Cerebellar nuclear complex (tissue), 1 donor: ENCODE data around the gene VPS16.
"Not testable (repeated sequence)": the region's sequence is repeated elsewhere in the genome, so short reads cannot be mapped to it uniquely, and the experiment has no call there.

Source experiments
- DNase-seq, 2 experiments: peaks; one replicate each; lab custom pipeline; 2025; lab: John Stamatoyannopoulos, UW

The VPS16 gene

GRCh38 chr20:2807019-2807418, 33.5 kb upstream of the VPS16 start:
- DNase-seq = no peak

DNA sequence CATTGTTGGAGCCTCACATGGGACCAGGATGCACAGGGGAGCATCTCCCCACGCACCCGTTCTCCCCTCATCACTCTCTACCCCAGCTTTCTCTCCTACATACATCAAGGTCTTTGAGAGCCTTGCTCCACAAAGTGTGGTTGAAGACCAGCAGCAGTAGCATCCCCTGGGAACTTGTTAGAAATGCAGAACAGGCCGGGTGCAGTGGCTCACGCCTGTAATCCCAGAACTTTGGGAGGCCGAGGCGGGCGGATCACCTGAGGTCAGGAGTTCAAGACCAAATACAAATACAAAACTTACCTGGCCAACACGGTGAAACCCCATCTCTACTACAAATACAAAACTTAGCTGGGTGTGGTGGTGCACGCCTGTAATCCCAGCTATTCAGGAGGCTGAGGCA, 32.6 kb upstream of the VPS16 start:
- DNase-seq = not testable (repeated sequence)

DNA sequence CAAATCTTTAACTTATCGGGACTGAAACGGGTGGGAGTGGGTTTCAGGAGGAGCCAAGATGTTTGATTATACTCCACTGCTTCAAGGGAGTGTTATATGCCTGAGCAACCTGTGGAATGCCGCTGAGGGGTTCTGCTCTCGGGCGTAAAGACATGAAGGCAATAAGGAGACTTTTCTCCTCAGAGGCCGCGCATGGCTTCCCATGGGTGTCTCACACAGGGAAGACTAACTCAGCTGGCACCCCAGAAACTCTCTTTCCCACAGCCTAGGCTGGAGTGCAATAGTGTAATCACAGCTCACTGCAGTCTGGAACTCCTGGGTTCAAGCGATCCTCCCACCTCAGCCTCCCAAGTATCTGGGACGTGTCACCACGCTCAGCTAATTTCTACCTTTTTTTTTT, 30.9 kb upstream of the VPS16 start:
- DNase-seq = no peak

GRCh38 chr20:2812189-2812588, 28.4 kb upstream of the VPS16 start:
- no peak for DNase-seq

DNA sequence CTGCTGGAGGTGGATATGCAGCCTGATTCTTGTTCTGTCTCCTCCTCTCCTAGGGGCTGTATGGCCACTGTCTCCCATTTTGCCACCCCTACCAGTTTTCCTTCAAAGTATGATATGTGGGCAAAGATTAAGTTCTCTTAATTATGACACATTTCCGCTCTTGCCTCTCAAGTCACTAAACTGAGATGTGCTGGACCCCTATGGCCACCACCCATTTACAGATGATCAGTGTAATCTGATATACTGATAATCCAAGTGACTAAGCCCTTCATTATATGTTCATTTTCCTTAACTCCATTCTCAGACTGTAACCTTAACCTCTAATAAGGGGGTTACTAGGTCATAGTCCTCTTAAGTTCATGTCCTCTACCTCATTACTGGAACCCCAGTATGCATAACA, 26.5 kb upstream of the VPS16 start:
- no peak for DNase-seq

- no peak for DNase-seq
Measured at GRCh38 chr20:2814587-2815051, 25.9 kb upstream of the VPS16 start, which contains the start of gene C20orf141. Gene C20orf141 (plus strand): TSS chr20:2814987. CDS start chr20:2815185, 198 bp downstream.

GRCh38 chr20:2815242-2815900, 25.2 kb upstream of the VPS16 start:
- no peak for DNase-seq

- no peak for DNase-seq
Measured at GRCh38 chr20:2816030-2816582, 24.4 kb upstream of the VPS16 start, which contains the start of gene TMEM239. Gene TMEM239 (plus strand): TSS chr20:2816364. CDS start chr20:2816555, 191 bp downstream.

DNA sequence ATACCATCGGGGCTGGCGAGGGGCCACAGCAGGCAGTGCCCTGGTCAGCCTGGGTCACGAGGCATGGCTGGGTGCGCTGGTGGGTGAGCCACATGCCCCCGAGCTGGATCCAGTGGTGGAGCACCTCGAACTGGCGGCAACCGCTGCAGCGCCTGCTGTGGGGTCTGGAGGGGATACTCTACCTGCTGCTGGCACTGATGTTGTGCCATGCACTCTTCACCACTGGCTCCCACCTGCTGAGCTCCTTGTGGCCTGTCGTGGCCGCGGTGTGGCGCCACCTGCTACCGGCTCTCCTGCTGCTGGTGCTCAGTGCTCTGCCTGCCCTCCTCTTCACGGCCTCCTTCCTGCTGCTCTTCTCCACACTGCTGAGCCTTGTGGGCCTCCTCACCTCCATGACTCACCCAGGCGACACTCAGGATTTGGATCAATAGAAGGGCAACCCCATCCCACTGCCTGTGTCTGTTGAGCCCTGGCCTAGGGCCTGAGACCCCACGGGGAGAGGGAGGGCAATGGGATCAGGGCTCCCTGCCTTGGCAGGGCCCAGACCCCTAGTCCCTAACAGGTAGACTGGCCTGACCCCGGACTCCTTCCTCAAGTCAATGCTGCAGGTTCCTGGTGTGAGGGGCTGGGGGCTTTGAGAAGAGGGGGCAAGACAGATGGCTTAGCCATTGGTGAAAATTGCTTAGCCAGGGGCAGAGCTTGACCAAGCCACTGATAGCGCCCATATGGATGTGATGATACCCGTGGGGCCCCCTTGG, 23.8 kb upstream of the VPS16 start:
- no peak for DNase-seq

DNA sequence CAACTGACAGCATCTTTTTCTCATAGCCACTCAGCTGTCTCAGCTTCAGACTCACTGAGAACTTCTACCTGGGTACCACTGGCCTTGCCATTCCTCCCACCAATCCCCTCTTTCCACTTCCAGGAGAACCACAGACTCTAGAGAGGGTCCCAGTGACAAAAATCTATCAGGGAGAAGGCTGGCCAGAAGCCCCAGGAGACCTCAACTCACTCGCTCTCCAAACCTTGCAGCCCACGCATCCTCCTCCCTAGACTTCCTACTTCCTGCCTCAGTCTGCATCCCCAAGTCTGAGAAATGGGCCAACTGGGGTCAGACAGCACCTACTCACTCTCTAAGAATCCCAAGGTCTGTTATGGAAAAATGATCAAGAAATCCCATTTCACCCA, 23.2 kb upstream of the VPS16 start:
- no peak for DNase-seq

GRCh38 chr20:2817891-2818595, 22.5 kb upstream of the VPS16 start:
- DNase-seq = no peak

DNA sequence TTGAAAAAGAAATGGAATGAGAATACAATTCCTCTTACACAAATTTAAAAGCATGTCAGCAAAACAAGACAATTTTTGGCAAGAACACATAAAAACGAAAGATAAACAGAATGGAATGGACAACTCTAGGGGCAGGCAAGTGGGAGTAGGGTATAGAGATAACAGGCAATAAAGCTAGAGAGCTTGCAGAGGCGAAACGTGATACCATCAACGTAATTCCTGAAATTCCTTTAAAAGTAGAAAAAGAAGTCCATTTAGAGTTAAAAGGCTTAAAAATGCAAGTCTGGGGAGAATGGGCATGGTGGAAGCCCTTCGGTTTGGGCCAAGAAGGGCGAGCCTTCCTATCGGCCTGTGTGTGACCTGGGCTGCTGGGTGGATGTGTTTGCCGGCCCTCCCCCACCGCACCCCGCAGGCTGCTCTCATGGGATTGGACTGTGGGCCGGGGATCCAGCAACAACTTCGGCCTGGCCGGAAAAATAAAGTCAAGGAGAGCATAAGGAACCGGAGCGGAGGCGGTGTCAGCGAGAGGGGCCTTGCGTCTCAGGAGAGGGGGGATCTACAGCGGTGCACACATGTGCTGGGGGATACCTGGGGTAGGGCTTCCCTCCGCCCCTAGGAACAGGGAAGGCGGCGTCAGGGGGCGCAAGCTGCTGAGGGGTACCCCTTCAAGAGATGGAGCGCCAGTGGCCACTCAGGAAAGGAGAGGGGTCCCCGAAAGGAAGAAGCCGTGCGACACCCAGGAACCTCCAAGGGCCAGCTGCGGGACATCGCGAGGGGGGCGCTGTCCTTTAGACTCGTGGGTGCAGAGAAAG, 20.3 kb upstream of the VPS16 start:
- DNase-seq = no peak

GRCh38 chr20:2820896-2821869, 19.4 kb upstream of the VPS16 start:
- DNase-seq = no peak

DNA sequence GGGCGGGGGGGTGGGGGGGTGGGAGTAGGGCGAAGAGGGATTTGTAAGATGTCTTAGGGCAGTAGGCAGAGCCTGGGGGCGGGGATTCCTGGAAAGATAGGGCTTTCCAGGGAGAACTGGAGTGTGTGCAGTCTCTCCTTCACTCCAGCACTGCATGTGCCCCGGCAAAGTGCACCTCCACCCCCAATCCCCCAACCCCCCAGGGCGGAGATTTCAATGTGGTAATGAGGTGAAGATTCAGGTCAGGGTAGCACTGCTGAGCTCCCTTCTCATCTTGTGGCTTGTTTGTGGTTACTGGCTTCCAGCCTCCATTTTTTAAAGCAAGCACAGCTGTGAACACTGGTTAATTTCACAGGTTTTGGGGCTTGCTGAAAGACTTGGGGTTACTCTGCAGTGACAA, 18.5 kb upstream of the VPS16 start:
- DNase-seq = no peak

DNA sequence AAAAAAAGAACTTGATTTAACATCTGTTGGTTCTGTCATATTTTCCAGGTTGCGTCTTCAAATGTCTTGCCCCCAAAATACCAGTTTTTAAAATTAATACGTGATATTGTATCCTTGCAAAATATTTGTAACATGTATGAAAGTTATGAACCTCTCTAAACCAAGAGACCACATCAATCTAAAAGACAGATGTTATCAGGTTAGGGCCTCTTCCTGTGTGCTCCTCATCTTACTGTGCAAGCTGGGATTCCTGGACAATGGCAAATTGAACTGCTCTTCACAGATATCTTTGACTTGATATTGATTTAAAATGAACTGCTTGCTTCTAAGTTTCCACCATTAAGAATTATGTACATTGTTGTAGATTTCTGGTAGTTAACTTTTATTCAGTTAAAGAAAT, 14.8 kb upstream of the VPS16 start:
- DNase-seq = no peak

DNA sequence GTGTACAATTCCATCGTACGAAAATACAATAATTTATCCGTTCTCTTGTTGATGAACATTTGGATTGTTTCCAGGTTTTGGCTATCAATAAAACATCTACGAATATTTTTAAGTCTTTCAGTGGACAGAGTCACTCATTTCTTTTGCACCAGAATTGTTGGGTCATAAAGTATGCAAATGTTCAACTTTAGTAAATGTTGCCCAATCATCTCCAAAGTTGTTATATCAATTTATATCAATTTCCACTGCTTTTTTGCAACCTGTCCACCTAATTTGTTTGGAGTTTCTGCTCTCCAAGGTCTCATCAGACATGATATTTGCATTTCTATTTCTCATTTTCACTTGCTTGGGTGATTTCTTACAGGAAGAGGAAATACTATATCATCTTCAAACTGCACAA, 13.9 kb upstream of the VPS16 start:
- no peak for DNase-seq

GRCh38 chr20:2829376-2829775, 11.2 kb upstream of the VPS16 start:
- no peak for DNase-seq

DNA sequence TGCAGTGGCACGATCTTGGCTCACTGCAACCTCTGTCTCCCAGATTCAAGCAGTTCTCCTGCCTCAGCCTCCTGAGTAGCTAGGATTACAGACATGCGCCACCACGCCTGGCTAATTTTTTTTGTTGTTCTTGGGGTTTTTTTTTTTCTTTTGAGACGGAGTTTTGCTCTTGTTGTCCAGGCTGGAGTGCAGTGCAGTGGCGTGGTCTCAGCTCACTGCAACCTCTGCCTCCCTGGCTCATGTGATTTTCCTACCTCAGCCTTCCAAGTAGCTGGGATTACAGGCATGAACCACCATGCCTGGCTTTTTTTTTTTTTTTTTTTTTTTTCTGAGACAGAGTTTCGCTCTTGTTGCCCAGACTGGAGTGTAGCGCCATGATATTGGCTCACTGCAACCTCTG, 9.3 kb upstream of the VPS16 start:
- DNase-seq = not testable (repeated sequence)

DNA sequence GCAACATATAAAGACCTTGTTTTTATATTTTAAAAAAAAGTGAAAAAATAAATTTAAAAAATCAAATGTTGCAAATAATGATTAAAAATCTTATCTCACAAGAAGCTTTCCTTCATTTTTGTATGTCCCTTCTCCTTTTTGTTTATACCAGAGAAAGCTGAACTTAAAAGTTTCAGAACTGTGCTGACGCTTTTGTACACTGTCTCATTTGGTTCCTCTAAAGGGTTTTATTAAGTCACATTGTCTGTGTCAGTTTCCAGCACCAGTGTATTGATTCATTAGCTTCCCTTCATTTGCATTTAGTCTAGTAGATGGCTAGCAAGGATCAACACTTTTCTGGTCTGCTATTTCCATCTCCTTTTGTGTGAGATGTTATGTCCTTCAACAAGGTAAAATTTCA, 6.8 kb upstream of the VPS16 start:
- DNase-seq = no peak

GRCh38 chr20:2834401-2835110, 6.0 kb upstream of the VPS16 start:
- DNase-seq = no peak
